H1 (cell line): Measurements from ENCODE around the gene TRIM65. TPM values are rescaled to one million over a fixed set of nuclear protein-coding genes. Genes with fewer than 3 reads are reported as not detected.

ENCODE experiments used
- CTCF ChIA-PET: fragments of 300-600 bp; sonication (Branson Sonifier 250); formaldehyde crosslinking; loops from one replicate; lab custom pipeline; 2021; ENCODE audit not compliant: partially characterized antibody; lab: Charles Lee
- POLR2A ChIA-PET: fragments of 300-600 bp; sonication (Branson Sonifier 250); formaldehyde crosslinking; loops from one replicate; lab custom pipeline; 2021; ENCODE audit warnings: inconsistent platforms; ENCODE audit not compliant: partially characterized antibody; lab: Charles Lee
- DNase-seq, 2 experiments: peaks; one replicate each; pipeline versions ENCODE4 v3.0.0 to v3.0.0-alpha.2; 2010 to 2022; ENCODE audit warnings: low spot score in 2 of 2, low read depth in 1 of 2, mixed read lengths in 1 of 2
- FAIRE-seq: peaks from 2 replicates; lab custom pipeline; 2011; peaks lifted over from hg19 to GRCh38; lab: Jason Lieb, UNC
- H2AFZ ChIP-seq: 2 replicates; pipeline ENCODE4 v1.8.1; 2012; ENCODE audit warnings: low read length, inconsistent platforms
- H2AK5ac ChIP-seq: 2 replicates; pipeline ENCODE4 v1.6.1; 2013; ENCODE audit warnings: low read depth, low read length
- H2BK120ac ChIP-seq: replicated peaks from 2 replicates; pipeline ENCODE3; 2013; ENCODE audit warnings: low read depth, low read length, inconsistent platforms
- H2BK12ac ChIP-seq: 2 replicates; pipeline ENCODE4 v1.6.1; 2013; ENCODE audit warnings: low read depth, low read length
- H2BK15ac ChIP-seq: 2 replicates; pipeline ENCODE4 v1.6.1; 2013; ENCODE audit warnings: low read length
- H2BK20ac ChIP-seq: 2 replicates; pipeline ENCODE4 v1.6.1; 2013; ENCODE audit warnings: low read length
- H2BK5ac ChIP-seq: 2 replicates; pipeline ENCODE4 v1.6.1; 2013; ENCODE audit warnings: low read depth, low read length
- H3K14ac ChIP-seq: 2 replicates; pipeline ENCODE4 v1.6.1; 2013; ENCODE audit warnings: inconsistent platforms; ENCODE audit not compliant: insufficient read length
- H3K18ac ChIP-seq: 2 replicates; pipeline ENCODE4 v1.6.1; 2013; ENCODE audit warnings: low read length; ENCODE audit errors: extremely low read depth
- H3K23ac ChIP-seq: 2 replicates; pipeline ENCODE4 v1.6.1; 2013; ENCODE audit warnings: inconsistent platforms; ENCODE audit not compliant: insufficient read length
- H3K23me2 ChIP-seq: 2 replicates; pipeline ENCODE4 v1.6.1; 2013; ENCODE audit warnings: low read depth, low read length
- H3K27ac ChIP-seq: 2 replicates; pipeline ENCODE4 v1.6.1; 2011; ENCODE audit warnings: low read depth, low read length, inconsistent platforms
- H3K27me3 ChIP-seq, 4 experiments: replicated peaks in 1 of 4; 1 replicate in 1 of 4; 2 replicates in 3 of 4; pipeline versions ENCODE4 v1.6.1 to v1.8.1; 2011 to 2013; ENCODE audit warnings: low read length in 3 of 4, mild to moderate bottlenecking in 3 of 4, inconsistent platforms in 2 of 4, mixed read lengths in 2 of 4, moderate library complexity in 1 of 4; ENCODE audit not compliant: control insufficient read depth in 3 of 4, insufficient read depth in 3 of 4; ENCODE audit errors: extremely low read depth in 1 of 4
- H3K36me3 ChIP-seq, 4 experiments: 2 replicates each; pipeline versions ENCODE4 v1.6.1 to v1.8.1; 2011 to 2013; ENCODE audit warnings: mild to moderate bottlenecking in 4 of 4, low read length in 3 of 4, moderate library complexity in 2 of 4, control low read depth in 1 of 4, inconsistent platforms in 1 of 4; ENCODE audit not compliant: insufficient read depth in 4 of 4, control insufficient read depth in 2 of 4
- H3K4ac ChIP-seq: replicated peaks from 2 replicates; pipeline ENCODE3; 2013; ENCODE audit warnings: low read length, low read depth, mixed read lengths, inconsistent platforms; ENCODE audit not compliant: insufficient read length
- H3K4me1 ChIP-seq, 4 experiments: replicated peaks in 1 of 4; 1 replicate in 1 of 4; 2 replicates in 3 of 4; pipeline versions ENCODE4 v1.6.1 to v1.8.1; 2011 to 2013; ENCODE audit warnings: low read length in 3 of 4, inconsistent platforms in 2 of 4, mixed read lengths in 1 of 4; ENCODE audit not compliant: insufficient read depth in 4 of 4, control insufficient read depth in 3 of 4
- H3K4me2 ChIP-seq, 2 experiments: 2 replicates each; pipeline versions ENCODE4 v1.6.1 to v1.8.1; 2011 to 2013; ENCODE audit warnings: low read depth in 2 of 2, low read length in 2 of 2, control low read depth in 1 of 2, inconsistent platforms in 1 of 2, mild to moderate bottlenecking in 1 of 2; ENCODE audit not compliant: insufficient read depth in 1 of 2
- H3K4me3 ChIP-seq, 4 experiments: fragments of 200-600, 300-600 bp in 1 of 4; sonication (generic), shearing (Covaris generic), sonication (Bioruptor Twin) in 1 of 4; 2 replicates each; pipeline versions ENCODE4 v1.5.1 to v1.8.1; 2011 to 2016; ENCODE audit warnings: low read length in 4 of 4, low read depth in 3 of 4, control low read depth in 2 of 4, inconsistent platforms in 2 of 4, mild to moderate bottlenecking in 2 of 4, mixed read lengths in 1 of 4, moderate library complexity in 1 of 4; ENCODE audit not compliant: insufficient read depth in 2 of 4; ENCODE audit errors: extremely low read depth in 1 of 4
- H3K56ac ChIP-seq: replicated peaks from 2 replicates; pipeline ENCODE3; 2013; ENCODE audit warnings: low read depth, mild to moderate bottlenecking, mixed read lengths, low read length, inconsistent platforms; ENCODE audit not compliant: insufficient read length
- H3K79me1 ChIP-seq: 2 replicates; pipeline ENCODE4 v1.6.1; 2013; ENCODE audit warnings: low read depth, low read length, control low read depth
- H3K79me2 ChIP-seq, 2 experiments: 2 replicates each; pipeline versions ENCODE4 v1.6.1 to v1.8.1; 2012 to 2013; ENCODE audit warnings: low read length in 2 of 2, mild to moderate bottlenecking in 2 of 2, inconsistent platforms in 1 of 2; ENCODE audit not compliant: insufficient read depth in 2 of 2, control insufficient read depth in 1 of 2
- H3K9ac ChIP-seq, 4 experiments: replicated peaks in 1 of 4; 1 replicate in 1 of 4; 2 replicates in 3 of 4; pipeline versions ENCODE4 v1.6.1 to v1.8.1; 2011 to 2013; ENCODE audit warnings: low read depth in 3 of 4, low read length in 3 of 4, control low read depth in 2 of 4, mild to moderate bottlenecking in 2 of 4, moderate library complexity in 2 of 4, inconsistent platforms in 1 of 4; ENCODE audit errors: extremely low read depth in 1 of 4
- H3K9me3 ChIP-seq, 2 experiments: 2 replicates each; pipeline versions ENCODE4 v1.6.1 to v1.8.1; 2012 to 2013; ENCODE audit warnings: mild to moderate bottlenecking in 2 of 2, moderate library complexity in 2 of 2, control low read depth in 1 of 2, inconsistent platforms in 1 of 2, low read depth in 1 of 2, low read length in 1 of 2, mixed read lengths in 1 of 2; ENCODE audit not compliant: insufficient read depth in 2 of 2
- H4K20me1 ChIP-seq, 2 experiments: replicated peaks in 1 of 2; 2 replicates each; pipeline versions ENCODE3 to v1.8.1; 2011 to 2013; ENCODE audit warnings: inconsistent platforms in 2 of 2, low read length in 2 of 2, mild to moderate bottlenecking in 1 of 2; ENCODE audit not compliant: insufficient read depth in 2 of 2, control insufficient read depth in 1 of 2
- H4K5ac ChIP-seq: 2 replicates; pipeline ENCODE4 v1.6.1; 2013; ENCODE audit warnings: low read length, low read depth, mixed read lengths, inconsistent platforms; ENCODE audit not compliant: insufficient read length
- H4K8ac ChIP-seq: 2 replicates; pipeline ENCODE4 v1.8.0; 2013; ENCODE audit warnings: mild to moderate bottlenecking, moderate library complexity, low read length, inconsistent platforms; ENCODE audit not compliant: insufficient read depth; ENCODE audit errors: extremely low read depth
- H4K91ac ChIP-seq: replicated peaks from 2 replicates; pipeline ENCODE3; 2013; ENCODE audit warnings: low read length, mixed read lengths, inconsistent platforms; ENCODE audit not compliant: insufficient read length
- CEBPB ChIP-seq: IDR thresholded peaks from 2 replicates; pipeline ENCODE4 v1.6.1; 2012; ENCODE audit warnings: low read depth, low read length
- CTCF ChIP-seq, 3 experiments: IDR thresholded peaks; 1 replicate in 2 of 3; 2 replicates in 1 of 3; pipeline versions ENCODE4 v1.5.1 to v1.6.1; 2011; ENCODE audit warnings: low read length in 3 of 3, mild to moderate bottlenecking in 3 of 3, inconsistent platforms in 2 of 3, low read depth in 1 of 3, moderate library complexity in 1 of 3; ENCODE audit not compliant: insufficient read depth in 1 of 3; ENCODE audit errors: control extremely low read depth in 1 of 3
- GABPA ChIP-seq: IDR thresholded peaks from 2 replicates; pipeline ENCODE4 v1.6.1; 2011; ENCODE audit warnings: mild to moderate bottlenecking, low read length, moderate library complexity, borderline replicate concordance; ENCODE audit not compliant: insufficient read depth
- KDM5A ChIP-seq: fragments of 200-600 bp; IDR thresholded peaks from 2 replicates; pipeline ENCODE4 v1.7.1; 2012; ENCODE audit warnings: mild to moderate bottlenecking, low read length, inconsistent platforms, mixed read lengths
- RAD21 ChIP-seq, 2 experiments: IDR thresholded peaks in 1 of 2; conservative IDR thresholded peaks in 1 of 2; 2 replicates each; pipeline ENCODE4 v1.6.1; 2011; ENCODE audit warnings: low read depth in 2 of 2, low read length in 2 of 2, improper control_type of control experiment in 1 of 2, inconsistent platforms in 1 of 2, mild to moderate bottlenecking in 1 of 2, moderate library complexity in 1 of 2
- SP1 ChIP-seq: IDR thresholded peaks from 2 replicates; pipeline ENCODE4 v1.6.1; 2011; ENCODE audit warnings: low read depth, low read length
- SP2 ChIP-seq: IDR thresholded peaks from 2 replicates; pipeline ENCODE4 v1.6.1; 2012; ENCODE audit warnings: mild to moderate bottlenecking, low read length, inconsistent platforms
- SRF ChIP-seq: IDR thresholded peaks from 2 replicates; pipeline ENCODE4 v1.6.1; 2011; ENCODE audit warnings: mild to moderate bottlenecking, low read depth, low read length, moderate library complexity
- WGBS, 2 experiments: shearing (Covaris generic) in 1 of 2; methylation state at CpG; one replicate each; pipeline versions ENCODE4 v1.1.6 to v1.1.7; 2013 to 2015; ENCODE audit warnings: low lambda C conversion rate in 2 of 2, mixed read lengths in 2 of 2, inconsistent platforms in 1 of 2, low coverage in 1 of 2, missing lambda C conversion rate in 1 of 2; ENCODE audit not compliant: insufficient replicate concordance in 2 of 2, insufficient coverage in 1 of 2, insufficient read length in 1 of 2; ENCODE audit errors: extremely low coverage in 1 of 2, missing lambda C conversion rate in 1 of 2; 5-methylcytosine and 5-hydroxymethylcytosine counted together
- polyA plus RNA-seq, 7 experiments: library from polyadenylated mRNA; depleted of rRNA in 3 of 7; stranded (reverse) in 5 of 7; unstranded in 2 of 7; fragments of >200 nt in 5 of 7; fragments of 200-250 nt in 2 of 7; gene quantifications; 1 replicate in 5 of 7; 2 replicates in 1 of 7; 4 replicates in 1 of 7; pipeline versions ENCODE4 v1.2.1 to v1.2.3, GENCODE V29; 2011 to 2013; ENCODE audit warnings: missing spikeins in 2 of 7, mixed read lengths in 2 of 7
- total RNA-seq: library from RNA; stranded (reverse); fragmentation: NEBNext Ultra II Directional; extraction: Animal tissue kit (Norgen Biotek cat#: 25700); gene quantifications from 2 replicates; pipeline ENCODE4 v1.2.1, GENCODE V29; 2021

The TRIM65 gene
- total and polyA plus RNA-seq, 2 of the 8 experiments (the other 6 are each of a cell fraction or from before 2014, with no cell fraction given): 21.2 to 48.6 TPM

- H2AK5ac ChIP-seq: no peak overlapping the region
- H3K9me3 ChIP-seq: no peaks in the 10 kb centered on the region
- H4K91ac ChIP-seq: no peak overlapping the region
- CTCF ChIA-PET: interaction anchor here (0.6 to 51.3 kb wide), 23 partner anchors 7 to 560 kb away, joined by 3 to 885 read pairs (median 4); partner anchors contain the start of genes CDK3 and MRPL38
- H4K20me1 ChIP-seq: no peaks in the 10 kb centered on the region
- peaks cover 0 to 14% (median 5%) of the 10 kb centered on the region in 4 experiments; a peak in 3 of 8 replicates for H3K36me3 ChIP-seq
- H3K23me2 ChIP-seq: no peaks in the 10 kb centered on the region
- DNase-seq: no peak
- no peak overlapping the region for H2BK20ac ChIP-seq
- no peak overlapping the region for H2AFZ ChIP-seq
- H4K5ac ChIP-seq: no peak overlapping the region
- 82% methylated on average over 6 of the region's 6 CpGs; no CpG with 5 or more reads in 1 of the 2 experiments for WGBS, 2 experiments
- no peak overlapping the region for H2BK120ac ChIP-seq
- no peak overlapping the region for H3K4me2 ChIP-seq
- H3K4me1 ChIP-seq: no peaks in the 10 kb centered on the region
- H3K79me2 ChIP-seq: no peaks in the 10 kb centered on the region
- no peak overlapping the region for H3K23ac ChIP-seq
- no peak overlapping the region for H3K4ac ChIP-seq
- H3K56ac ChIP-seq: no peak overlapping the region
- H3K4me3 ChIP-seq: no peak overlapping the region
- no peaks in the 10 kb centered on the region for H3K27me3 ChIP-seq
- H2BK12ac ChIP-seq: 0 out of 2 replicates have a peak overlapping the region, but pooled peaks have one; percentile 17
- peak; percentile 68 for FAIRE-seq
- no peak overlapping the region; the same call in 1 of the 2 replicates for H4K8ac ChIP-seq
- no peak overlapping the region for H3K27ac ChIP-seq
- H3K14ac ChIP-seq: no peak overlapping the region
- H3K18ac ChIP-seq: no peak overlapping the region
- no peak overlapping the region for H2BK15ac ChIP-seq
- no peaks in the 10 kb centered on the region for H3K79me1 ChIP-seq
- H2BK5ac ChIP-seq: no peak overlapping the region
- H3K9ac ChIP-seq: no peak overlapping the region
- POLR2A ChIA-PET: interaction anchor here (0.6 to 1.6 kb wide), 4 partner anchors 17 to 26 kb away, joined by 3 to 5 read pairs (median 4); no protein-coding TSS in a partner anchor
- no peak for TF ChIP-seq CEBPB
- no peak for TF ChIP-seq SP1
- no peak for TF ChIP-seq SP2
- TF ChIP-seq GABPA: peak; percentile 30; the same call in 1 of the 2 replicates
- peak; percentile 60 to 81 (median 76) for TF ChIP-seq CTCF (IDR thresholded peaks at IDR 0.05; ENCODE audit: control extremely low read depth in 1 of 3, insufficient read depth in 1 of 3, low read depth in 1 of 3, low read length in 3 of 3)
- no peak for TF ChIP-seq KDM5A
- TF ChIP-seq RAD21 (IDR thresholded peaks at IDR 0.05 in 1 of 2, conservative IDR thresholded peaks at IDR 0.05 in 1 of 2; ENCODE audit: low read depth in 2 of 2, low read length in 2 of 2): peak; percentile 44 to 55
- TF ChIP-seq SRF: no peak
These were observed 30.7 kb upstream of the TRIM65 start for GRCh38 chr17:75927286-75927922.
